Right lobe of liver (tissue), 4 donors: ENCODE results near the gene CAV1.

ENCODE experiments used
- POLR2A ChIP-seq: fragments of 450-650 bp; IDR thresholded peaks from one replicate; pipeline ENCODE4 v1.6.1; 2017; ENCODE audit warnings: antibody characterized with exemption, mild to moderate bottlenecking
- TF ChIP-seq, protein P1 (sequence below), 4 donors: fragments of 200-600 bp in 3 of 4; fragments of 450-650 bp in 1 of 4; IDR thresholded peaks; one replicate each; pipeline versions ENCODE4 v1.5.1 to v1.8.0; 2016 to 2022; ENCODE audit warnings: antibody characterized with exemption in 4 of 4, mild to moderate bottlenecking in 2 of 4
- donor health status: DM: no; HTN: no; CAD: no.
- donor health status: DM: no; HTN: no; CAD: no.
- donor health status: DM: no; HTN: yes; CAD: no.

DNA sequence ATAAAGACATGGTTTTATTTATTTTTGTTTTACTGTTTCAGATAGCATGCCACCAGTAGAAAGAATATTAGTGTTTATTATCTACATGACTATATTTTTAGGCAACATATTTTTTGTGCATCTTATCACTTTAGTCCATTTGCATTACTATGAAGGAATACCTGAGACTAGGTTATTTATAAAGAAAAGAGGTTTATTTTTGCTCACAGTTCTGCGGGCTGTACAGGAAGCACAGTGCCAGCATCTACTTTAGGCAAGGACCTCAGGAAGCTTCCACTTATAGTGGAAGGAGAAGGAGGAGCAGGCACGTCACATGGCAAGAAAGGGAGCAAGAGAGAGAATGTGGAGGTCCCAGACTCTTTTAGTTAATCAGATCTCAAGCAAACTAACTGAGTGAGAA lies 19.6 kb upstream of the CAV1 start:
- TF ChIP-seq, protein P1, sequence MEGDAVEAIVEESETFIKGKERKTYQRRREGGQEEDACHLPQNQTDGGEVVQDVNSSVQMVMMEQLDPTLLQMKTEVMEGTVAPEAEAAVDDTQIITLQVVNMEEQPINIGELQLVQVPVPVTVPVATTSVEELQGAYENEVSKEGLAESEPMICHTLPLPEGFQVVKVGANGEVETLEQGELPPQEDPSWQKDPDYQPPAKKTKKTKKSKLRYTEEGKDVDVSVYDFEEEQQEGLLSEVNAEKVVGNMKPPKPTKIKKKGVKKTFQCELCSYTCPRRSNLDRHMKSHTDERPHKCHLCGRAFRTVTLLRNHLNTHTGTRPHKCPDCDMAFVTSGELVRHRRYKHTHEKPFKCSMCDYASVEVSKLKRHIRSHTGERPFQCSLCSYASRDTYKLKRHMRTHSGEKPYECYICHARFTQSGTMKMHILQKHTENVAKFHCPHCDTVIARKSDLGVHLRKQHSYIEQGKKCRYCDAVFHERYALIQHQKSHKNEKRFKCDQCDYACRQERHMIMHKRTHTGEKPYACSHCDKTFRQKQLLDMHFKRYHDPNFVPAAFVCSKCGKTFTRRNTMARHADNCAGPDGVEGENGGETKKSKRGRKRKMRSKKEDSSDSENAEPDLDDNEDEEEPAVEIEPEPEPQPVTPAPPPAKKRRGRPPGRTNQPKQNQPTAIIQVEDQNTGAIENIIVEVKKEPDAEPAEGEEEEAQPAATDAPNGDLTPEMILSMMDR (IDR thresholded peaks at IDR 0.05) = no peak
- no peak for TF ChIP-seq POLR2A
